ENCODE data around the gene OPCML. TPM values are rescaled to one million over a fixed set of nuclear protein-coding genes. Genes with fewer than 3 reads are reported as not detected.

OPCML gene
- total RNA-seq, 1 experiment from 2014 or later: 0.94 TPM

DNA sequence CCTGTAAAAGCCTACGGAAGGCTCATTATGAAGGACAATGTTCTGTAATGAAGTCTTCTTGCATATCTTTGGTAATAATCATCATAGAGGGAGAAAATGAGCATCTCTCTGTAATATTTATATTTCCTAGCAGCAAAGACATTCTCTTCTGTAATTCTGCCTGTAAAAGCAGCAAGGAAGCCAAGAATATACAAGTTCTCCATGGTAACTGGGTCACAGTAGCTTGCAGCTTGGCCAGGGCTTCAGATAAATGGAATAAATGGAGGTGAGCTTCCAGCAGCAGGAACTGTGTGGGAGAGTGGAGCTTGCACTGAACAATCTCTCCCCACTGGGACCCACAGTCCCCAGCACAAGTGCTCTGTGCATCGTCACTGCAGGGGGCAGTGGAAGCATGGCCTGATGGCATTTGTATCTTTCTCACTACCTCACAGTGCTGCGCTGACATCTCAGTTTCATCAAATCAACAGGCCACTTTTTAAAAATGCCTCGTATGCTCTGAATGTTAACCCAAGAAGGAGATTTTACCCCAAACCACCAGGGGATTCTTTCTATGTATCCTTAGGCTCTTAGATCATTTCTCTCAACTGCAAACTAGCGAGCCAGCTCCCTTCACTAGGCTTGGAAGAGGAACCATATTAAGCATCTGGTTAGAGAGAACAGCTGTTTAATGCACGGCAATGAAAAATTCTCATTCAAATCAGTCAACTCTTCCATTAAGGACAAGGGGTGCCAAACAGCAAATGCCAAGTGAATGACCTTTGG lies 1059.7 kb downstream of the OPCML start:
- Histone ChIP-seq H2BK120ac (ENCODE audit: low read depth, low read length, poor library complexity, severe bottlenecking) (no peak overlapping the region), H4K5ac (ENCODE audit: insufficient read length, low read depth, low read length) (no peak overlapping the region), H3K9ac (ENCODE audit: extremely low read depth, insufficient read length, low read length) (no peak overlapping the region), H3K79me1 (ENCODE audit: insufficient read depth, low read depth, low read length, poor library complexity, severe bottlenecking) (no peaks in the 10 kb centered on the region), H4K91ac (ENCODE audit: insufficient read length, low read depth, low read length) (no peak overlapping the region), H2BK12ac (ENCODE audit: insufficient read length, low read depth, low read length) (no peak overlapping the region), H3K79me2 (ENCODE audit: insufficient read depth, low read length) (no peaks in the 10 kb centered on the region), H2BK20ac (ENCODE audit: low read depth, low read length, poor library complexity, severe bottlenecking) (no peak overlapping the region), H3K4me1 (ENCODE audit: insufficient read depth, low read length) (no peaks in the 10 kb centered on the region), H3K4ac (ENCODE audit: low read depth, low read length) (no peak overlapping the region), H3K18ac (ENCODE audit: insufficient read length, low read depth, low read length) (no peak overlapping the region), H4K8ac (replicated peaks; ENCODE audit: insufficient read length, low read depth, low read length) (no peak overlapping the region), H4K20me1 (ENCODE audit: control insufficient read depth, insufficient read depth, insufficient read length) (no peaks in the 10 kb centered on the region), H3T11ph (ENCODE audit: low read length) (no peak overlapping the region), H3K23me2 (ENCODE audit: insufficient read length, low read depth, low read length, poor library complexity, severe bottlenecking) (no peaks in the 10 kb centered on the region), H3K27me3 (ENCODE audit: insufficient read depth, low read length) (no peaks in the 10 kb centered on the region), H3K9me3 (ENCODE audit: control insufficient read depth, low read depth, low read length) (no peaks in the 10 kb centered on the region), H2AFZ (ENCODE audit: low read length) (no peak overlapping the region), H2BK15ac (ENCODE audit: low read depth, low read length) (no peak overlapping the region), H2AK5ac (ENCODE audit: insufficient read length, low read length) (no peak overlapping the region), H3K14ac (ENCODE audit: insufficient read depth, low read length) (no peak overlapping the region), H2BK5ac (ENCODE audit: insufficient read length, low read length) (no peak overlapping the region), H3K56ac (ENCODE audit: insufficient read length, low read depth, low read length) (no peak overlapping the region), H3K4me2 (ENCODE audit: insufficient read depth, insufficient read length, low read length) (no peak overlapping the region), H3K23ac (ENCODE audit: insufficient read length, low read depth, low read length) (no peak overlapping the region), H3K27ac (ENCODE audit: insufficient read length, low read depth, low read length) (no peak overlapping the region)
- Mint-ChIP-seq H3K27ac (no peak overlapping the region), H3K27me3 (ENCODE audit: low read depth) (peaks cover 2% of the 10 kb centered on the region; the same call in 1 of the 2 replicates), H3K9me3 (peaks cover 8 to 9% of the 10 kb centered on the region in 2 experiments; a peak in 2 of 5 replicates), H3K36me3 (ENCODE audit: insufficient read depth in 1 of 3, low read depth in 3 of 3) (no peaks in the 10 kb centered on the region), H3K4me3 (no peak overlapping the region), H3K4me1 (no peaks in the 10 kb centered on the region)
- DNase-seq: no peak
- TF ChIP-seq, protein P1, sequence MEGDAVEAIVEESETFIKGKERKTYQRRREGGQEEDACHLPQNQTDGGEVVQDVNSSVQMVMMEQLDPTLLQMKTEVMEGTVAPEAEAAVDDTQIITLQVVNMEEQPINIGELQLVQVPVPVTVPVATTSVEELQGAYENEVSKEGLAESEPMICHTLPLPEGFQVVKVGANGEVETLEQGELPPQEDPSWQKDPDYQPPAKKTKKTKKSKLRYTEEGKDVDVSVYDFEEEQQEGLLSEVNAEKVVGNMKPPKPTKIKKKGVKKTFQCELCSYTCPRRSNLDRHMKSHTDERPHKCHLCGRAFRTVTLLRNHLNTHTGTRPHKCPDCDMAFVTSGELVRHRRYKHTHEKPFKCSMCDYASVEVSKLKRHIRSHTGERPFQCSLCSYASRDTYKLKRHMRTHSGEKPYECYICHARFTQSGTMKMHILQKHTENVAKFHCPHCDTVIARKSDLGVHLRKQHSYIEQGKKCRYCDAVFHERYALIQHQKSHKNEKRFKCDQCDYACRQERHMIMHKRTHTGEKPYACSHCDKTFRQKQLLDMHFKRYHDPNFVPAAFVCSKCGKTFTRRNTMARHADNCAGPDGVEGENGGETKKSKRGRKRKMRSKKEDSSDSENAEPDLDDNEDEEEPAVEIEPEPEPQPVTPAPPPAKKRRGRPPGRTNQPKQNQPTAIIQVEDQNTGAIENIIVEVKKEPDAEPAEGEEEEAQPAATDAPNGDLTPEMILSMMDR (conservative IDR thresholded peaks at IDR 0.05): no peak
- no CpG with 5 or more reads among the region's 6 CpGs for WGBS (ENCODE audit: extremely low coverage, insufficient read length, low lambda C conversion rate)

All from H9 (cell line).